Omental fat pad (tissue), 4 donors: Measurements from ENCODE around the gene RUFY3. TPM values are rescaled to one million over a fixed set of nuclear protein-coding genes. Genes with fewer than 3 reads are reported as not detected.
A peak's percentile ranks its signal among the peaks of the same experiment; 100 is the strongest.
"Not testable (repeated sequence)": the region's sequence is repeated elsewhere in the genome, so short reads cannot be mapped to it uniquely, and the experiment has no call there.

Experiments used
- ATAC-seq: fragments of 150-250 bp; one replicate; pipeline ENCODE4 v1.9.1; 2016; ENCODE audit warnings: mild to moderate bottlenecking, moderate library complexity; ENCODE audit not compliant: low FRiP score
- DNase-seq: peaks from one replicate; pipeline ENCODE4 v3.0.0-alpha.2; 2019; ENCODE audit warnings: low spot score
- CTCF ChIP-seq, 3 donors: fragments of 450-650 bp; IDR thresholded peaks; one replicate each; pipeline ENCODE4 v1.5.1; 2016 to 2017; ENCODE audit warnings: antibody characterized with exemption in 3 of 3, mild to moderate bottlenecking in 3 of 3, moderate library complexity in 2 of 3
- total RNA-seq, 4 donors: library from RNA; depleted of rRNA; stranded (reverse); fragments of >200 nt; gene quantifications; one replicate each; pipeline ENCODE4 v1.1.0, GENCODE V29; 2016

RUFY3 gene
- total RNA-seq, 4 donors from 2014 or later, result 34.2 to 92.8 (median 64.0) TPM

GRCh38 chr4:70700712-70701111 lies 21.1 kb upstream of the RUFY3 start:
- TF ChIP-seq CTCF (IDR thresholded peaks at IDR 0.05), result no peak
- ATAC-seq (no peak), DNase-seq (no peak)

GRCh38 chr4:70701271-70701670 lies 20.5 kb upstream of the RUFY3 start:
- TF ChIP-seq CTCF (IDR thresholded peaks at IDR 0.05), result no peak
- ATAC-seq (no peak), DNase-seq (no peak)

- ATAC-seq, DNase-seq: not testable (repeated sequence)
Observed at GRCh38 chr4:70702592-70702991, 19.2 kb upstream of the RUFY3 start.

GRCh38 chr4:70703619-70704214 lies 18.0 kb upstream of the RUFY3 start:
- no peak for DNase-seq
- ATAC-seq, result peak; percentile 68
- no peak for TF ChIP-seq CTCF (IDR thresholded peaks at IDR 0.05)

GRCh38 chr4:70704215-70704930 lies 17.4 kb upstream of the RUFY3 start:
- no peak for TF ChIP-seq CTCF (IDR thresholded peaks at IDR 0.05)
- ATAC-seq (peak; percentile 79), DNase-seq (peak; percentile 53)

- no peak for DNase-seq
- TF ChIP-seq CTCF (IDR thresholded peaks at IDR 0.05), result no peak
- ATAC-seq, result peak; percentile 49
Observed at GRCh38 chr4:70704931-70705182, 16.9 kb upstream of the RUFY3 start.

- DNase-seq, result peak; percentile 60
- TF ChIP-seq CTCF (IDR thresholded peaks at IDR 0.05), result no peak
- peak; percentile 74 for ATAC-seq
Observed at GRCh38 chr4:70705183-70706043, 16.4 kb upstream of the RUFY3 start.
